Parathyroid adenoma (tissue), 2 donors: ENCODE results near the gene CLCA2.

Experiments
- H2AFZ ChIP-seq: fragments of 300-600 bp; sonication (generic); one replicate; pipeline ENCODE4 v1.7.0; 2017; ENCODE audit warnings: antibody characterized with exemption, mild to moderate bottlenecking
- H3K27ac ChIP-seq: fragments of 300-600 bp; sonication (generic); one replicate; pipeline ENCODE4 v1.7.0; 2017
- H3K27me3 ChIP-seq: fragments of 300-600 bp; sonication (generic); one replicate; pipeline ENCODE4 v1.7.0; 2017; ENCODE audit warnings: low read length; ENCODE audit not compliant: control insufficient read depth, insufficient read depth
- H3K36me3 ChIP-seq: fragments of 300-600 bp; sonication (generic); one replicate; pipeline ENCODE4 v1.7.0; 2017; ENCODE audit warnings: low read length; ENCODE audit not compliant: control insufficient read depth, insufficient read depth
- H3K4me1 ChIP-seq: fragments of 300-600 bp; sonication (generic); one replicate; pipeline ENCODE4 v1.7.0; 2017; ENCODE audit warnings: control low read depth
- H3K4me2 ChIP-seq: fragments of 300-600 bp; sonication (generic); one replicate; pipeline ENCODE4 v1.7.0; 2017; ENCODE audit warnings: low read length
- H3K4me3 ChIP-seq: fragments of 300-600 bp; sonication (generic); one replicate; pipeline ENCODE4 v1.7.0; 2017; ENCODE audit warnings: low read depth, low read length
- H3K79me2 ChIP-seq: fragments of 300-600 bp; sonication (generic); one replicate; pipeline ENCODE4 v1.7.0; 2017; ENCODE audit warnings: control low read depth
- H3K9ac ChIP-seq: fragments of 300-600 bp; sonication (generic); one replicate; pipeline ENCODE4 v1.7.0; 2017; ENCODE audit warnings: mild to moderate bottlenecking
- H3K9me3 ChIP-seq: fragments of 300-600 bp; sonication (generic); one replicate; pipeline ENCODE4 v1.7.0; 2017; ENCODE audit warnings: low read length; ENCODE audit not compliant: control insufficient read depth
- CTCF ChIP-seq: fragments of 300-600 bp; sonication (generic); IDR thresholded peaks from one replicate; pipeline ENCODE4 v1.7.0; 2017; ENCODE audit warnings: antibody characterized with exemption, mild to moderate bottlenecking
- donor health status: primary hyperparathyroidism.

The CLCA2 gene

GRCh38 chr1:86487811-86488141 lies 63.8 kb downstream of the CLCA2 start:
- no peak overlapping the region for H2AFZ ChIP-seq
- no peak for TF ChIP-seq CTCF

GRCh38 chr1:86489242-86489878 lies 65.4 kb downstream of the CLCA2 start:
- H3K27me3 ChIP-seq = no peaks in the 10 kb centered on the region
- no peak overlapping the region for H2AFZ ChIP-seq
- H3K27ac ChIP-seq = no peak overlapping the region
- no peak overlapping the region for H3K4me3 ChIP-seq
- no peak overlapping the region for H3K9ac ChIP-seq
- H3K36me3 ChIP-seq = no peaks in the 10 kb centered on the region
- no peak overlapping the region for H3K4me2 ChIP-seq
- H3K9me3 ChIP-seq = no peaks in the 10 kb centered on the region
- H3K4me1 ChIP-seq = no peaks in the 10 kb centered on the region
- TF ChIP-seq CTCF = no peak
- H3K79me2 ChIP-seq = no peaks in the 10 kb centered on the region

More at GRCh38 chr1:86487811-86488141, 63.8 kb downstream of the CLCA2 start:
- no peaks in the 10 kb centered on the region for H3K9me3 ChIP-seq
- no peak overlapping the region for H3K27ac ChIP-seq
- H3K27me3 ChIP-seq = no peaks in the 10 kb centered on the region
- no peaks in the 10 kb centered on the region for H3K4me1 ChIP-seq
- H3K79me2 ChIP-seq = no peaks in the 10 kb centered on the region
- no peak overlapping the region for H3K4me2 ChIP-seq
- H3K36me3 ChIP-seq = no peaks in the 10 kb centered on the region
- no peak overlapping the region for H3K4me3 ChIP-seq
- no peak overlapping the region for H3K9ac ChIP-seq

GRCh38 chr1:86491171-86491950 lies 67.4 kb downstream of the CLCA2 start:
- no peaks in the 10 kb centered on the region for H3K4me1 ChIP-seq
- no peak overlapping the region for H3K27ac ChIP-seq

GRCh38 chr1:86498281-86498680 lies 74.3 kb downstream of the CLCA2 start:
- Histone ChIP-seq H3K4me1 (no peaks in the 10 kb centered on the region), H3K9ac (no peak overlapping the region)

More at GRCh38 chr1:86491171-86491950, 67.4 kb downstream of the CLCA2 start:
- TF ChIP-seq CTCF = no peak
- Histone ChIP-seq H3K9me3 (no peaks in the 10 kb centered on the region), H3K4me2 (no peak overlapping the region), H3K27me3 (no peaks in the 10 kb centered on the region), H3K4me3 (no peak overlapping the region), H3K79me2 (no peaks in the 10 kb centered on the region), H3K9ac (no peak overlapping the region), H3K36me3 (no peaks in the 10 kb centered on the region), H2AFZ (no peak overlapping the region)

More at GRCh38 chr1:86498281-86498680, 74.3 kb downstream of the CLCA2 start:
- no peak for TF ChIP-seq CTCF
- no peaks in the 10 kb centered on the region for H3K79me2 ChIP-seq
- H3K4me2 ChIP-seq = no peak overlapping the region
- H3K9me3 ChIP-seq = no peaks in the 10 kb centered on the region
- H3K27me3 ChIP-seq = no peaks in the 10 kb centered on the region
- H3K27ac ChIP-seq = no peak overlapping the region
- H3K4me3 ChIP-seq = no peak overlapping the region
- H3K36me3 ChIP-seq = no peaks in the 10 kb centered on the region
- H2AFZ ChIP-seq = no peak overlapping the region
